Frontal cortex (tissue), 4 donors: ENCODE data around the gene SPINK6. TPM values are rescaled to one million over a fixed set of nuclear protein-coding genes. Genes with fewer than 3 reads are reported as not detected.

ENCODE experiments used
- DNase-seq, 2 donors: peaks; one replicate each; pipeline ENCODE4 v3.0.0; 2012; ENCODE audit warnings: low spot score in 2 of 2
- FAIRE-seq: peaks from 2 replicates; lab custom pipeline; 2012; peaks lifted over from hg19 to GRCh38; lab: Jason Lieb, UNC
- total RNA-seq: library from RNA; depleted of rRNA; stranded (reverse); fragments of >200 nt; gene quantifications from one replicate; pipeline ENCODE4 v1.2.3, GENCODE V29; 2014
- donor health status: control.
- donor health status: control.
- donor health status: control.

SPINK6 gene, protein sequence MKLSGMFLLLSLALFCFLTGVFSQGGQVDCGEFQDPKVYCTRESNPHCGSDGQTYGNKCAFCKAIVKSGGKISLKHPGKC
- not detected for total RNA-seq

DNA sequence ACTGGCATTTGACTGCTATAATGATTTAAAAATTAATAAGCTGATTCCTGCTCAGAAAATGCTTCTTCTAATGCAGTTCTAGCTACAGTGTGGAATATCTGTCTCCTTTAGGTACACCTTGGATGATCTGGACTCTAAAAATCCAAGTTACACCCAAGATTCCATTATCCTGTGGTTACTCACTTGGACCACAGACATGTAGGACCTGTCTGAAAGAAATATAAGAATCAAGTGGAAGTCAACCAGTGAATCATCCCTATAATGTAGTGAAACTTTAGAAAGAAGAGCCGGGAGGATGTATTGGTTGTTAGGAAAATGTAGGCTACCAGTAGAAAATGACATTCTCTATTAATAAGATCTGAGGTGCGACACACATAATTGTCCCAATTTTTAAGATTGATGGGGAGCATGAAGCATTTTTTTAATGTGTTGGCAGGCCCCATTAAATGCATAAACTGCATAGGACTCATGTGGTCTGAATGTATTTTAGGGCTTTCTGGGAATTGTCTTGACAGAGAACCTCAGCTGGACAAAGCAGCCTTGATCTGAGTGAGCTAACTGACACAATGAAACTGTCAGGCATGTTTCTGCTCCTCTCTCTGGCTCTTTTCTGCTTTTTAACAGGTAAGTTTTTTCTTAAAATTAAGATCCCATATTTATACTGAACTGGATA is at the start of gene SPINK6:
Gene SPINK6, plus strand, starts transcription at position 512 of the 673 bp plus-strand sequence. Its CDS starts 55 bp downstream, at position 567.
- DNase-seq, result no peak
- FAIRE-seq, result no peak

DNA sequence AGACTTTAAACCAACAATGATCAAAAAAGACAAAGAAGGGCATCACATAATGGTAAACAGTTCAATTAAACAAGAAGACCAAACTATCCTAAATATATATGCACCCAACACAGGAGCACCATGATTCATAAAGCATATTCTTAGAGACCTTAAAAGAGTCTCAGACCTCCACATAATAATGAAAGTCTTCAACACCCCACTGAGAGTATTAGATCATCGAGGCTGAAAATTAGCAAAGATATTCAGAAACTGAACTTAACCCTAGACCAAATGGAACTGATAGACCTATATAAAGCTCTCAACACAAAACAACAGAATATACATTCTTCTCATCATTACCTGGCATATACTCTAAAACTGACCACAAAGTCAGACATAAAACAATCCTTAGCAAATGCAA is 46.2 kb upstream of the SPINK6 start:
- DNase-seq, result no peak
- FAIRE-seq, result no peak

DNA sequence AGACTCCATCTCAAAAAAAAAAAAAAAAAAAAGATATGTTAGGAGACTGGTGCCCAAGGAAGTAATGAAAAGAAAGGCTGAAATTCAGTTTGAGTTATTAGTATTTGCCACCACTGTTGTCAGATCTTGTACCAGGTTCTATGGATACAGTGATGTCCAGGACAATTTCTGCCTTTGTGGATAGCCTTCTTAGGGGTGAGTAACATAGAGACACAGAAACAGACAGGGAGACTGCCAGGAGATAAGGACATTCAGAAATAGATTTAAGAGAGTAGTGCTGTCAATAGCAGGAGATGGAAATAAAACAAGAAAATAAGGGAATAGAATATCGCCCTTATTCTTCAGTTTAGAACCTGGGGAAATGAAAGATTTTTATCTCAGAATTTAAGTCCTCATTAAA is 40.8 kb upstream of the SPINK6 start:
- no peak for FAIRE-seq

DNA sequence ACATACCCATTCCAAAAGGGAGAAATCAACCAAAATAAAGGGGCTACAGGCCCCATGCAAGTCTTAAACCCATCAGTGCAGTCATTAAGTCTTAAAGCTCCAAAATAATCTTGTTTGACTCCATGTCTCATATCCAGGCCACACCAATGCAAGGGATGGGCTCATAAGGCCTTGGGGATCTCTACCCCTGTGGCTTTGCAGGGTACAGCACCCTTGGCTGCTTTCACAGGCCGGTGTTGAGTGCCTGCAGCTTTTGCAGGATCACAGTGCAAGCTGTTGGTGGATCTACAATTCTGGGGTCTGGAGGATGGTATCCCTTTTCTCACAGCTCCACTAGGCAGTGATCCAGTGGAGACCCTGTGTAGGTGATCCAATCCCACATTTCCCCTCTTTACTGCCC is 39.5 kb upstream of the SPINK6 start:
- no peak for FAIRE-seq
- no peak for DNase-seq

More for the DNA sequence above, 40.8 kb upstream of the SPINK6 start:
- no peak for DNase-seq

DNA sequence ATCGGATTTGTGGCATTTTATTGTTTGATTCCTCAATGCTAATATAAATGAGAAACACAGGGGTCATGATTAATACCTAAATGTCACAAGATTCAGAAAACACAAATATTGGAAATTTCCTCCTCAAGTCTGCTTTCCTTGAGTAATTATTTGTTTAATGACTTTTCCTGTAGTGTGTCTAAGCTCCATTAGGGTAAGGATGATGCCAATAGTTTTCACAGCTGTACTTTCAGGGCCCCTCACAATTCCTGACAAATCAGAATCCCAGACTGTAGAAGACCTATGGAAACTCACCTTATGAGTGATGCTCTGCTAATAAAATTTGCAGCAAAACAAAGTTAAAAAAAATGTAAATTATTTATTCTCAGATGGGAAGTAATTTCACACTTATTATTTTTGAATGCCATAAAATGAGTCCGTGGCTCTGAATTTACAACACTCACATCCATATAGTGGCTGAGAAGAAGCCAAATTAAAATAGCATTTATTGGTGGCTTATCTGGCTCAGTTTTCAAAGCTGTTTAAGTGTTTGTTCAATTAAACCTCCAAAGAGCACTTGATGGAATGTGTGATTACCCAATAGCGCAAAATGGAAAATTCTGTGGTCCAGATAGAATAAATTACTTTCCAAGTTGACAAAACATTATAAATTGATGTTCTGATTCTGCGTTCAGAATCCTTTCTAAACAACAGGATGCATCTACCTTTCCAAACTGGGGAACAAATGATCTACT is 36.1 kb upstream of the SPINK6 start:
- no peak for DNase-seq
- no peak for FAIRE-seq

DNA sequence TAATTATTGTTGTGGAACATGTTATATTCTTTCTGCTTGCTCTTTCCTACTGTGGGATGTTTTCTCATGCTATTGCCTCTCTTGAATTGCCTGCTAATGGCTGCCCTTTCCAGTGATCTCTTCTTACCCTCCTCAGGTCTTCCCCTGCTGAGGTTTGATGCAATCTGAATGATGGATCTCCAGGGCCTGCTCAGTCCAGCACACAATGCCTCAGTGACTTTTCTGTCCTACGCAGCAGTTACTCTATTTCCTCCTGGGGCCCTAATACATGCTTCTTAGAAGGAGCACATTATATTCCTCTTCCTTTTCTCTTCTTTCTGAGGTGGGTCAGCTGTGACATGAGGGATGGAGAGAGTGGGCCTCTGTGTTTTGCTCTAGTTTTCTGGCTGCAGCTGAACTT is 34.6 kb upstream of the SPINK6 start, which contains the start of gene SPINK14:
Gene SPINK14, plus strand, starts transcription at position 301 of the 400 bp plus-strand sequence. CDS start 1,187 bp downstream, outside the sequence.
- no peak for FAIRE-seq
- DNase-seq, result no peak

DNA sequence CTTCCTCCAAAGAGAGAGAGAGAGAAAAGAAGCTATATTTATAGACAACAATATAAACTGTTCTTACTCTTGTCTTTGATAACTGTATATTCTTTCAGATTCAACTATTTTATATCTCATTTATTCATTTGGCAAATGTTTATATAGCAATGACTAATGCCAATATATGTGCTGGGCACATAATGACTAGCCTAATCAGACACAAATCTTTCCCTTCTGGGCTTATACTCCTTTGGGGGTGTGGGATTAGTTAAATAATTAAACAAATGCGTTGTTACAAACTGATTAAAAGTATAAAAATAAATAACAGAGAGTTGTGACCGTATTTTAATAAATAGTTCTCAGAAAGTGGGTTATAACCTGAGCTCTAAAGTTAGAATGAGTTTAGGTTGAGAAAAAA is 30.5 kb upstream of the SPINK6 start:
- no peak for DNase-seq
- FAIRE-seq, result no peak

DNA sequence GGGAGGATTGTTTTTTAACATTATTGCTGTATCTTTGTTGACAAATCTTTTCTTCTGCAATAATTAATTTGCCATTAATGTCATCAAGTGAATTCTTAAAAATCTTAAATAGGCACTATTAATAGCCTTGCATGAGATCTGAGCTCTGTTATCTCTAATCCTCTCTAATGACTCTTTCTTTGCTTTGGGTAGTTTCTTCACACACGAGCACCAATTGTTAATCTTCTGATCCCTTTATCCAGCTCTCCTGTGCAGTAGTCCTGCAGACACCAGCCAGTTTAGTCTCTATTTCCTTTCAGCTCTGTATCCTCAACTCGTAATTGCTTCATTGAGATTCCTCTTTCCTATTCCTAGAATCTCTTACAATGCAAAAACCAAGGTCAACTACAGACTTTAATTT is 26.4 kb upstream of the SPINK6 start:
- no peak for FAIRE-seq
- DNase-seq, result no peak

DNA sequence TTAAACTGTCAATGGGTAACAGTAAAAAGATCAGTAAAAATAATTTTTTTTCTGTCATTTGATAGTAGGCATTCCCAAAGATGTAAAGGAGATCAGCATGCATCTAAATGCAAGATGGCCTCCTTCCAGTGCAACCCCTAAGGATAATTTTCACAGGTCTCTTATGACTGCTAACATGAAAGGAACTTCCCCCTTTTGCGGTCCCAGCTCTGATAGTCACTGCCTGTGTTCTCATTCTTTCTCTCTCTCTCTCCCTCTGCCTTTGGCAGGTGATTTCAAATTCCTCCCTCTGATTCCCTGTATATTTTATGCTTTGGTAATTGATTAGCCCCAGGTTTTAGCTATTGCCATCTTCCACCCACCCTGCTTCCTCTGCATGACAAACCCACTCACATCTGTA is 25.6 kb upstream of the SPINK6 start:
- no peak for FAIRE-seq
- DNase-seq, result no peak

DNA sequence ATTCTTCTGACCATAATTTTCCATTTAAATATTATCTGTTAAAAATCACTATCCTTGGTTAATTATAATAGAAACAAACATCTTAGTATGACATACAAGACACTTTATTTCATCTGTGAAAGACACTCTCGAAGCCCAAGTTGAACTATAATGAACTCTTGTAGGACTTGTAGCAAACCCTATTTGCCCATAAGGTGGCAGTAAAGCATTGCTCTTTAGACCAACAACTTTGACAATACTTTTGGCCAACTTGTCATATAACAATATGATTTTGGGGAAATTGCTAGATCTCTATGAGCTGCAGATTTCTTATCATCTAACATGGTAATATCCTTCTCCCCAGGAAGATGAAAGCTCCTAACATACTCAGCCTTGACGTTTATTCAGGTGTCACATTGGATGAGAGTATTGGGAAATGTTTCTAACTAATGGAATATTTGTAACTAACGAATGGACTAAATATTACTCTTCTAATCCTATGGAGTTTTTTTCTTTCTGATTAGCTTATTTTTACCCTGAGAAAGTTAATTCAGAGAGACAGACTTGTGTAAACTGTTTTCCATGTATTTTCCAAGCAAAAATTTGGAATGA is 23.5 kb upstream of the SPINK6 start:
- FAIRE-seq (peak; percentile 93), DNase-seq (no peak)

DNA sequence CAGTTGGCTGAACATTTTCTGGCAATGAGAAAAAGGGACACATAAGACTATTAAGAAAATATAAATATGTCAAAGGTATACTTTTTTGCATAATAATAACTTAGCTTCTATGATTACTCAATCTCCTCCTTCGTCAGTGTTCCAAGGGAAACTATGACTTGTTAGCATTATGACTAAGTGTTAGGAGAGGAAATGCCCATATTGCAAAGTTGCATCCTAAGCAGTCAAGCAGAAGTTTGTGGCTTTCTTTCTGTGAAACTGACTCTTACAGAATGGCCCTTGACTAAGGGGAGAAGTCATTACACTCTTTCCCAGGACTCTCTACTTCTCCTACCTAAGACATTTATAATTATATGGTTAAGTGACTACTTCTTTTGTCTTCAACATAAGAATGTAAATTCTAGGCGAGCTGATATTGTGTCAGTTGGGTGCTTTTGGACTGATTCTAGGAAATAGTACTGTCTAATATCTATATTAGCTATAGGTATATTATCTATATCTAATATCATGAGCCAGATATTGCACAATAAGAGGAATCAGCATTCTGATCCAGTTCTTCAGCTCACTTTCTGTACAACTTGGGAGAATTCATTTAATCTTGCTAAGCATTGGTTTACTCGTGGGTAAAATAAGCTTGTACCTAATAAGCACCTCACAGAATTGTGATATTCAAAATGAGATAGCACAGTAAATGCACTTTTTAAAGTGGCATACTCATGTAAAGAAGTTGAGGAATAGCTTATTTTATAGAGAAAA is 16.4 kb upstream of the SPINK6 start:
- FAIRE-seq (no peak), DNase-seq (no peak)

DNA sequence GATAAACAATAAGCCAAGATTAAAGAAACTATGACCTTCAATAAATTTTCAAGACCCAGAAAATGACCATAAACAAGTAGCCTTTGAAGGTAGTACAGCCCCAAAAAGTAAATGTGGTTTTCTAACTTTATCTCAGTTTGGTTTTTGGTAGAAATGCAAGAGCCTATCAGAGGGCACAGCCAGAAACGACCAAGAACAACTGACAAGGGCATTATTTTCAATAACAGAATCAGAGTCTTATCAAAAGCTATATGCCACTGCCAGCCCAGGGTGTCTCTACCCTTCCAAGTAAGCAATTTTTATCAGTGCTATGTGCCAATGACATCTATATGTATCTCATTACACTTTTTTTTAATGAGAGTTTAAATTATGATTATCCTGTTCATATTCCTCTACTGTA is 11.8 kb upstream of the SPINK6 start:
- DNase-seq (no peak), FAIRE-seq (no peak)

DNA sequence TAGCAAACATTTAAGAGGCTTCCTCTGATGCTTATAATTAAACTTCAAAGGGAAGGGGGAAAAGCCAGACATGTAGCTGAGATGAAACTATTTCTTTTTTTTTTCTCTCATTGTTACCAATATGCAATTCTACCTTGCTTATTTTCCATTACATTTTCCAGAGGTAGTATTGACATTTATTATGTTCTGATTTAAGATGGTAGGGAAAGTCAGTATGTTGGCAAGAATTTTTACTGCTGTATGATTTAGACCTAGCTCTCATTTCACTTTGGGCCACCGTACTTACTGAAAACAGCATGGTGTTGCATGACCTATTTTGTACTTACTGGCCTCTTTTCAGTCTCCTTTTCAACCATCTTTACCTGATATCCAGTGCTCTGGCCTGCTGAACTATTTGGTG is 9.6 kb upstream of the SPINK6 start:
- DNase-seq (no peak), FAIRE-seq (no peak)

DNA sequence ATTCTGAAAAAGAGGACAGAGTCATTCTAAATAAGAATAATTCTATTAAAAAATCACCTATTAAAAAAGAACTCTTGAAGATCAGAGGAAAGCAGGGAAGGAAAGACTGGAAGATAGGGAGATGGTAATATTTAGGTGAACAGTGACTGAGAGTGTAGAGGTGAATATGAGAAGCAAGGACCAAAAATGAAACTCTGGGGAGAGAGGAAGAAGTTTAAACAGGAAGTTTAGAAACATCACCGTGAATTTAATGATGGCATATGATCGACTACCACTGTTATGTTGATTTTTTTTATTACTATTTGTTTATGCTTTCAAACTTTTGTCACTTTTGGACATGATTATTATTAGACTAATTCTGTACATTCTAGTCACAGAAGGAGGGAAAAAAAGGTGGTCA is 1.7 kb upstream of the SPINK6 start:
- FAIRE-seq, result no peak
- DNase-seq, result no peak

DNA sequence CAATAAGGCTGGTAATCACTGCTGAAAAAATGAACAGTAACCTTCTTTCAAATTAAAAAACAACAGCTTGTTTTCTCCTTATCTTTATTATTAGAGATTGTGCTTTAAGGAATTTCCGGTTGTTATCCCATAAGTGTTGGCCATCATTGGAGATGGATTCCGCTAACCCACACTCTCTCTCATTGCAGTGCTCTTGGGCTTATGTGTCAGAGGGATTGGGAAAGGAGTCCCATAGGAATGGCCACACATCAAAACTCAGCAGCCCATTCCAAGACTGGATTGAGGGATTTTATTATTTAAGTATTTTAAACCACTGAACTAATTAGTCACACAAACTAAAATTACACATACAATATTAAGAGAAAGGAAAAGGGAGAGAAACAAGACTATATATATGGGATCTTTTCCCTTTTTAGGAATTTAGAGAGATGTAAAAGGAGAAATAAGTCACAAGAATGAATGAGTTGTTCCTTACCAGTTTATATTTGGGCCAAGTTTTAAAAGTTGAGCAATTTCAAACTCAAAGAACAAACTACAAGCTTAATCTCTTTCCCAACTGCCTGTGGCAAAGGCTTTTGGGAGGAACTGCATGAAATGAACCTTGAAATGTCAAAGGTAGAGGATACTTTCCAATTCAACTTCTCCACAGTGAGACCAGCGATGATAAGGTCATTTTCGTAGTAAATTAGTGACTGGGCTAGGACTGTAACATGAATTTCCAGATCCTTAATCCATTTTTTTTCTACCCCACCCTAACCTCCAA is 2.4 kb downstream of the SPINK6 start:
- FAIRE-seq, result no peak
- DNase-seq, result no peak

DNA sequence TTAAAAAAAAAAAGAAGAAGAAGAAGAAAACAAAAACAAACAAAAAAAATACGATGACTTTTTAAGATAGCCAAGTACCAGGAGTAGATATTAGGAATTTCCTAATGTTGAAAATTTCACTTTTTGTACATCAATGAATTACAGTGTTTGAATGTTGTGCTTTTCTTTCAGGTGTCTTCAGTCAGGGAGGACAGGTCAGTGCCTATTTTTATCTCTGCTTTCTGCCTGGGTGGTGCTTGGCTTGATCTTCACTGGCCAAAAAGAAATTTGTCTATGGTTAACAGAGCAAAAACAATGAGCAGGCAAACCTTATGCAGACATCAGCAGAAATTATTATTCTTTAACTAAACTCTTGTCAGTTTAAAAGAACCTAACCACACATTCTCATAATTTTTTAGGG is 3.0 kb downstream of the SPINK6 start:
- FAIRE-seq, result no peak
- DNase-seq, result no peak

DNA sequence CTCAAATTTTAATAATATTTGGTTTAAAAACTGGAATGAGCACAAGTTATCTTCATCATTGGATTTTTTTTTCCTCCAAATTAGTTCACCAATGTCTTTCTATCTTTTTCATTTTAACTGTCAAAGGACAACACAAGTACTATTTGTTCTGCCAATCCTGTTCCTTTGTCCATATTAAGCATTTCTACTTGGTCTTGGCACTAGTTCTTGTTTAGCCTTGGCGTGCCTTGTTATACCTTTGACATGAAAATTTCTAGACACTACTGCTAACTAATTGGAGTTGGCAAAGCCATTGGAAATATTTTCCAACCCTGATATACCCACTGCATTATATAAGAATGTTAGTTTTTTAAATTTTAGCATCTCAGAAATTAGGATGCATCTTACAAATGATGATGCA is 3.8 kb downstream of the SPINK6 start:
- DNase-seq (no peak), FAIRE-seq (no peak)

DNA sequence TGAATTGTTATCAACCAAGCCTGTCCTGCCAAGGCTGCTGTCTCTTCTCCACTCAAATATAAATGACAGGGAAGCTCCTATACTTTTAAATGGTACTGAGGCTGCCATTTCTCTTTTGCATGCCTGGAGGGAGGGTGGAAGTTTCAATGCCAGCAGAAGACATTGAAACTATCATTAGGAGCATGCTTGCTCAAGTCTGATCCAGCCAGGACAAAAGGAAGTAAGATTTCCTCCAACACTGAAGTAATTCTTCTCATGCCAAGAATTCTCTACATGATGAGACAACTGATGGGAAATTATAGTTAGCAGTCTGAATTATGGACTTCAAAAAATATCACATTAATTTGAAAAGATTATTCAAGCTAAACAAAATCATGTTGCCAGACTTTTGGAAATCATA is 5.4 kb downstream of the SPINK6 start:
- FAIRE-seq (peak; percentile 6), DNase-seq (no peak)

DNA sequence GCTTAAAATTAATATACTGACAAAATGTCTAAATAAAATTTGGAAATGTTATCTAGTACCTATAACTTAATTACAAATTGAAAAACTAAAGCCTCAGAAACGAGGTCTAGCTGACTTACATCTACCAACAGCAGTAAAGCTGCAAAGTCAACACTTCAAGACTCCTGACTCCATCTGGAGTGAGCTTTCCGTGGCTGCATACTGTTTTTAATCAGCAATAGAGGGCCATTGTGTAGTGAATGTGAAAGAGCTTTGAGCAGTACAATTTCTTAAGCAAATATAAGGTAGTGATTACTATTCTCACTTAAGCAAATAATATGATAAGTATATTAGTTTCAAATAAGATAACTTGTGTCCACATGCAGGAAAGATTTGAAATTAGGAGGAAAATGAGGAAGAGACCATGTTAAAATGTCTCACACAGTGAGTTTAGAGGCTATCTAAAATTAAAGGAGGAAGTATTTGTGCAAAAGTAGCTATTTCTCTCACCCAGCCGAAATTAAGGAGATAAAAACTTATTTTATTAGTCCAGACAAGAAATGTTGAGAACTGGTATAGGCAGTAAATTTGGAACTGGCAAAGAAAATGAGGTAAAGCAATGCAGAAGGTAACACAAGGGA is 6.4 kb downstream of the SPINK6 start:
- DNase-seq, result no peak
- FAIRE-seq, result no peak
